WERI-Rb-1 (cell line): ENCODE measurements around the gene SIRT3.
"Not testable (repeated sequence)": the region's sequence is repeated elsewhere in the genome, so short reads cannot be mapped to it uniquely, and the experiment has no call there.

Experiments
- DNase-seq: peaks from one replicate; pipeline ENCODE4 v3.0.0-alpha.2; 2020
- H3K27ac ChIP-seq: fragments of 250-450 bp; sonication (Bioruptor Pico); 2 replicates; pipeline ENCODE4 v1.5.1; 2020; ENCODE audit warnings: mild to moderate bottlenecking, moderate library complexity
- H3K27me3 ChIP-seq: fragments of 250-450 bp; sonication (Bioruptor Pico); 2 replicates; pipeline ENCODE4 v1.5.1; 2021; ENCODE audit warnings: mild to moderate bottlenecking, low read depth, moderate library complexity; ENCODE audit not compliant: insufficient read depth, severe bottlenecking
- H3K36me3 ChIP-seq: fragments of 250-450 bp; sonication (Bioruptor Pico); 2 replicates; pipeline ENCODE4 v1.5.1; 2020; ENCODE audit warnings: mild to moderate bottlenecking, moderate library complexity
- H3K4me3 ChIP-seq: 2 replicates; pipeline ENCODE4 v1.5.1; 2011; ENCODE audit warnings: low read depth, mild to moderate bottlenecking, control low read depth, low read length
- H3K9me3 ChIP-seq: fragments of 250-450 bp; sonication (Bioruptor Pico); 2 replicates; pipeline ENCODE4 v1.5.1; 2021; ENCODE audit warnings: mild to moderate bottlenecking, moderate library complexity; ENCODE audit not compliant: severe bottlenecking
- TF ChIP-seq, protein P1 (sequence below): IDR thresholded peaks from 2 replicates; pipeline ENCODE4 v1.5.1; 2011; ENCODE audit warnings: low read depth, mild to moderate bottlenecking, control low read depth, inconsistent platforms, low read length

Gene SIRT3

GRCh38 chr11:250740-251299, 14.7 kb upstream of the SIRT3 start:
- H3K27me3 ChIP-seq = no peaks in the 10 kb centered on the region
- TF ChIP-seq, protein P1, sequence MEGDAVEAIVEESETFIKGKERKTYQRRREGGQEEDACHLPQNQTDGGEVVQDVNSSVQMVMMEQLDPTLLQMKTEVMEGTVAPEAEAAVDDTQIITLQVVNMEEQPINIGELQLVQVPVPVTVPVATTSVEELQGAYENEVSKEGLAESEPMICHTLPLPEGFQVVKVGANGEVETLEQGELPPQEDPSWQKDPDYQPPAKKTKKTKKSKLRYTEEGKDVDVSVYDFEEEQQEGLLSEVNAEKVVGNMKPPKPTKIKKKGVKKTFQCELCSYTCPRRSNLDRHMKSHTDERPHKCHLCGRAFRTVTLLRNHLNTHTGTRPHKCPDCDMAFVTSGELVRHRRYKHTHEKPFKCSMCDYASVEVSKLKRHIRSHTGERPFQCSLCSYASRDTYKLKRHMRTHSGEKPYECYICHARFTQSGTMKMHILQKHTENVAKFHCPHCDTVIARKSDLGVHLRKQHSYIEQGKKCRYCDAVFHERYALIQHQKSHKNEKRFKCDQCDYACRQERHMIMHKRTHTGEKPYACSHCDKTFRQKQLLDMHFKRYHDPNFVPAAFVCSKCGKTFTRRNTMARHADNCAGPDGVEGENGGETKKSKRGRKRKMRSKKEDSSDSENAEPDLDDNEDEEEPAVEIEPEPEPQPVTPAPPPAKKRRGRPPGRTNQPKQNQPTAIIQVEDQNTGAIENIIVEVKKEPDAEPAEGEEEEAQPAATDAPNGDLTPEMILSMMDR = peak; percentile 90
- H3K27ac ChIP-seq = no peak overlapping the region
- DNase-seq = peak; percentile 74
- no peak overlapping the region for H3K4me3 ChIP-seq
- H3K9me3 ChIP-seq = no peaks in the 10 kb centered on the region
- H3K36me3 ChIP-seq = peaks cover 70% of the 10 kb centered on the region

DNA sequence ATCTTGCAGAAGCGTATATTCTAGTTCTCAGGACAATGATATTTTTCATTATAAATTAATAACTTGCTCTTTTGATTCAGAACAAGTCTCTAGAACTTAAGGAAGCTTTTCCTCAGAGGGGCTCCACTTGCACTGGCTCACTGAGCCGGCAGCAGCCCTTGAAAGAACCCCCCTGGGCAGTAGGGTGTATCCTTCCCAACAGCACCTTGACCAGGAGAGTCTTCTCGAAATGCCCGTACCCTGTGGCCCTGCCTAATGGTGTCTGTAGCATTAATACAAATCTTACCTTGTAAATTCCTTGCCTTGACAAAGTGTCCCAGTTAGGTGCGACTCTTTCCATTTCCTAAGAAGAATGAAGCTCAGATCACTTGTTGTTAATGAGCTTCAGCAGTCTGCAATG, 14.1 kb upstream of the SIRT3 start:
- TF ChIP-seq, protein P1 = no peak
- Histone ChIP-seq H3K4me3 (no peak overlapping the region), H3K27me3 (no peaks in the 10 kb centered on the region), H3K27ac (no peak overlapping the region), H3K9me3 (no peaks in the 10 kb centered on the region), H3K36me3 (peaks cover 75% of the 10 kb centered on the region)
- no peak for DNase-seq

GRCh38 chr11:249062-249461, 12.9 kb upstream of the SIRT3 start:
- Histone ChIP-seq H3K36me3 (peaks cover 85% of the 10 kb centered on the region), H3K9me3 (no peaks in the 10 kb centered on the region)
- TF ChIP-seq, protein P1 = no peak

DNA sequence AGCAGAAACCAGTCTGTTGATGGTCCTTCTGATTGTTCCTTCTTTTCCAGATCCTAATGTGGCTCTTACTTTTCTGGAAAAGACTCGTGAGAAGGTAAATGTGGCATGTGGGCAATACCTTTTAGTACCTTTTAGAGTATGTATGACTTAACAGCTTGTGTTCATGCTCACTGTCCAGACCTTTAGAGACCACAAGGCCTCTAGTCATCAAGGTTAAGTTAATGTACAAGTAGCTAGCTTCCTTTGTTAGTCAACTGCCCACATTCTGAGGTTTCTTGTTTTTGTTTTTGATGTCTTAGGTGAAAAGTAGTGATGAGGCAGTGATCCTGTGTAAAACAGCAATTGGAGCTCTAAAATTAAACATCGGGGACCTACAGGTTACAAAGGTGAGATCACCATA, 8.2 kb upstream of the SIRT3 start:
- no peak for DNase-seq
- no peaks in the 10 kb centered on the region for H3K9me3 ChIP-seq
- H3K36me3 ChIP-seq = peaks cover 90% of the 10 kb centered on the region
- no peak overlapping the region for H3K4me3 ChIP-seq
- TF ChIP-seq, protein P1 = no peak
- H3K27ac ChIP-seq = no peak overlapping the region
- no peaks in the 10 kb centered on the region for H3K27me3 ChIP-seq

More at GRCh38 chr11:249062-249461, 12.9 kb upstream of the SIRT3 start:
- H3K27me3 ChIP-seq = no peaks in the 10 kb centered on the region
- H3K27ac ChIP-seq = no peak overlapping the region
- DNase-seq = no peak
- no peak overlapping the region for H3K4me3 ChIP-seq

DNA sequence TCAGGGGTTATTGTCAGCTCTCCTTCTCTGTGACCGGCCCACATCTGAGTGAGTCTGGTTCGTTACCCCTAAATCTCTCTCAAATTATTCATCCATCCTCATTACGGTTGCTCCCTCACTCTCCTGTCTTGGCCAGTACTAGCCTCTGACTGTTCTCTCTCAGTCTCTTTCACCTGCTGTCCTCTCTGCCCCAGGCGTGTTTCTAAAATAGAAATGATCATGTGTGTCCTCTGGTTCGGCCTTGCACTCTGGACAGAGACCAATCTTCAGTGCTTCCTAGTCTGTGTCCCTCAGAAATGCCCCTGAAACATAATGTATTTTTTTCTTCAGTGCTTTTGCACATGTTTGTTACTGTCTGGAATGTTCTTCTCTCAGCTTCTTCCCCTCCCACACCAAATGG, 5.5 kb upstream of the SIRT3 start:
- Histone ChIP-seq H3K27me3 (no peaks in the 10 kb centered on the region), H3K9me3 (no peaks in the 10 kb centered on the region), H3K36me3 (peaks cover 71% of the 10 kb centered on the region), H3K27ac (no peak overlapping the region), H3K4me3 (no peak overlapping the region)
- TF ChIP-seq, protein P1 = no peak
- no peak for DNase-seq

- no peaks in the 10 kb centered on the region for H3K27me3 ChIP-seq
- peaks cover 58% of the 10 kb centered on the region for H3K36me3 ChIP-seq
- TF ChIP-seq, protein P1 = no peak
- no peak overlapping the region for H3K27ac ChIP-seq
- DNase-seq = no peak
- no peak overlapping the region for H3K4me3 ChIP-seq
- H3K9me3 ChIP-seq = no peaks in the 10 kb centered on the region
These were observed 4.2 kb upstream of the SIRT3 start for GRCh38 chr11:240315-240714.

- DNase-seq, H3K9me3 ChIP-seq, H3K4me3 ChIP-seq, H3K27ac ChIP-seq, H3K27me3 ChIP-seq: not testable (repeated sequence)
- H3K36me3 ChIP-seq = peaks cover 40% of the 10 kb centered on the region
These were observed 2.2 kb upstream of the SIRT3 start for GRCh38 chr11:238346-238745.
